Ecto neural progenitor cell (in vitro differentiated cells): Measurements from ENCODE around the gene TXNDC9.
"Not testable (repeated sequence)": the region's sequence is repeated elsewhere in the genome, so short reads cannot be mapped to it uniquely, and the experiment has no call there.

Source experiments
- DNase-seq: peaks from one replicate; pipeline ENCODE4 v3.0.0-alpha.2; 2018; ENCODE audit warnings: low spot score

Gene TXNDC9, protein sequence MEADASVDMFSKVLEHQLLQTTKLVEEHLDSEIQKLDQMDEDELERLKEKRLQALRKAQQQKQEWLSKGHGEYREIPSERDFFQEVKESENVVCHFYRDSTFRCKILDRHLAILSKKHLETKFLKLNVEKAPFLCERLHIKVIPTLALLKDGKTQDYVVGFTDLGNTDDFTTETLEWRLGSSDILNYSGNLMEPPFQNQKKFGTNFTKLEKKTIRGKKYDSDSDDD

DNA sequence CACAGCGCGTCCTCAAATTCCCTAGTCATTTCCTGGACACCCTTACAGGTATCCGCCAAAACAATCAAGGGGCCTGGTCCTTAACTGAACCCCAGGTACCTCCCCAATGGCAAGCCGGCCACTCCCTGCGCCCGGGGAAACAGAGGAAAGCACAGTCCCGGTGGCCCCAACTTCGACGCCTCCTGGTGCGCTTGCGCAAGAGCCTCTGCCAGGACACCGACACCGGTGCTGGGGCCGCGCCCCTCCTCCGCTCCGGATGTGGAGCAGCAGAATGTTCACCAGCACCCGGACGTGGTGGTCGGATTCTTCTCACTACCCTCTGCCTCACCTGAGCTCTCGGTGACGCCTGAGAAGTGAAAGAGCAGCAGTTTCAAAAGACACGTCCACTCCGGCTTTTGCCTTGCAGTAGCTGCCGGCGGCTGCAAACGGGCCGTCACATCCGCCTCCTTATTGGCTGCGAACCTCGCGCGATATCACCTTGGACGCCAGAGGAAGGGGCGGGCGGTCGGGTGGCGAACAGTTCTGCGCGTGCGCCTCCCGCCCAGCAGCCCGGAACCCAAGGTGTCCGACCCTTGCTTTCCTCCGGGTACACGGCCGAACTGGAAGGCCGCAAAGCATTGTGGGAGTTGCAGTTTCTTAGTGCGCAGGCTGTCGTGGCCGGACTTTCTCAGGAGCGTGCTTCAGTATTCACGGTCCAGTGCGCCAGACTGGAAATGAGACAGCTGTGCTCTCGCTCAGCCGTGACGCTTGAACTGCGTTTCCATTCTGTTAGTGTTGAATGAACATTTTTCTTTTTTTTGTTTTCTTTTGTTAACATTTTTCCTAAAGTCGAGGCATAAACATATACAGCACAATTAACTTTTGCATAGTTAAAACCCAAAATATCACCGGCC lies at the start of gene TXNDC9:
Gene TXNDC9, minus strand, starts transcription at position 423 of the 893 bp plus-strand sequence. CDS start 3,123 bp downstream, outside the sequence.
- peak; percentile 98 for DNase-seq

DNA sequence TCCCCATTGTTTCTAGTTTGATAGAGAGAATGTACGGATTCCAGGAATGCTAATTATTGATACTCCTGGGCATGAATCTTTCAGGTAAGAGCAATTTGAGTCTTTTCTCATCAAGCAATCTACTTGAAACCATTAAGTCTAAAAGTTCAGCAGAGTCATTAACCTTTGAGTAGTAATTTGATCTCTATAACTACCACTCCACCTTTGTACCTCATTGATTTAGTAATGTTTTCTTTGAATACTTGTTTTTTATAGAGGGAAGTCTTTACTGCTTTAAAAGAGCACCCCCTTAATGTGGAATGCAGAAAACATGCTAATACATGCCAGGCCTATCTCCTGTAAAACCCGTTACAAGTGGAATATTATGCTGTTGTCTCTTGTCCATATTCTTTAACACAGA lies 46.0 kb upstream of the TXNDC9 start:
- no peak for DNase-seq

DNA sequence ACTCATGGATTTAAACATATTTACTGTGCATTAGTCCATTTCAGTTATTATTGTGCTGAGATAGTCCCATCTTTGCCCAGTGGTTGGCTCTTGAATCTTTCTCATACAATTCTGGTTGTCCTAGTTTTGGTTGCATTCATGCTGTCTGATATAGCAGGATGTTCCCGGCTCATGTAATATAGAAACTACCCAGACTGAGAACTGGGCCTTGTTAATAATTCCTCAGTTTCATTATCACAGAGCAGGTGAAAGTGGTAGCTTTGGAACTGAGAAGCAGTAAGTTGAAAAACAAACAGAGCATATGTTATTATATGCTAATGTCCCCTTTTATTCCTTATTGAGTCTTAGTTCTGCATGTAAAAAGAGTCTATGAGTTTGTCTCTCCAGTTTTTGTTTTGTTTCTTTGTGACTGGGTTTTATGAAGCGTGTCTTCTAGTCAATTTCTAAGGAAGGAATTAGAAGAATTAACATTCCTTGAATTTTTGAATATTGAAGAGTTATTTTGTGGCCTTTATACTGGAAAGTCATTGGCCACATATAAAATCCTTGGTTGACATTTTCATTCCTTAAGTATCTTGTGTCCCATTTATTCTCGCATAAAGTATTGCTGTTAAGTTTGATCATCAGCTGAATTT lies 44.4 kb upstream of the TXNDC9 start:
- no peak for DNase-seq

DNA sequence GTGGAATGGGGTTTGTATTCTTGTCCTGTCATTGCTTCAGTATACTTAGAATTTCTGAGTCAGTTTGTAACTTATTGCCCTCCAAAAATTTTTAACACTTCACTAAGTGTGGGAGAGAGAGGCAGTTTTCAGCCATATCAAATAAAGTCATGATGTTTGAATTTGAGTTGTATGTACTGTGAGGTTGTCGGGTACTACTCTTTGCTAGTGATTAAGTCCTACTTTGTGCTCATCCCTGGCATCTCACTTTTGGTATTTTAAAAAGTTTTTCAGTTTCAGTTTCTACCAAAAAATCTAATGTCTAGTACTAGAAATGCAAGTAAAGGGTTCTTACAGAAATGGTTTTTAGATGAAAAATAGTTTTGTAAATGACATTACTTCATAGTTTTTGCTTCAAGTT lies 41.7 kb upstream of the TXNDC9 start:
- no peak for DNase-seq

DNA sequence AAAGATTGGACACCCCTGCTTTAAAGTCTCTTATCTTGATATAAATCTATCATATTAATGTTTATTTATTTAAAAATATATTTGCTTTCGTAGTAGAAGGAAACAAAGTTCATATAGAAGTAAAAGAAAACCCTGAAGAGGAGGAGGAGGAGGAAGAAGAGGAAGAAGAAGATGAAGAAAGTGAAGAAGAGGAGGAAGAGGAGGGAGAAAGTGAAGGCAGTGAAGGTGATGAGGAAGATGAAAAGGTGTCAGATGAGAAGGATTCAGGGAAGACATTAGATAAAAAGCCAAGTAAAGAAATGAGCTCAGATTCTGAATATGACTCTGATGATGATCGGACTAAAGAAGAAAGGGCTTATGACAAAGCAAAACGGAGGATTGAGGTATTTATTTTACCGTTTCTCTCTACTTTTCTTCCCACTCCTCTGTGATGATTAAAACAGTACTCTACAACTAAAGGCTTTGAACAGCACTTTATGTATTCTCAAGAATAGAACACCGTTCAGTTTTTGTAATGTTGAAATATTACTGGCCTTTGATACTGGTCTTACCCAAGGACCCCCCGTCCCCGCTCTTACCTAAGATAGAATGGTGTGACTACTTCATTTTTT lies 40.2 kb upstream of the TXNDC9 start:
- DNase-seq, result no peak

DNA sequence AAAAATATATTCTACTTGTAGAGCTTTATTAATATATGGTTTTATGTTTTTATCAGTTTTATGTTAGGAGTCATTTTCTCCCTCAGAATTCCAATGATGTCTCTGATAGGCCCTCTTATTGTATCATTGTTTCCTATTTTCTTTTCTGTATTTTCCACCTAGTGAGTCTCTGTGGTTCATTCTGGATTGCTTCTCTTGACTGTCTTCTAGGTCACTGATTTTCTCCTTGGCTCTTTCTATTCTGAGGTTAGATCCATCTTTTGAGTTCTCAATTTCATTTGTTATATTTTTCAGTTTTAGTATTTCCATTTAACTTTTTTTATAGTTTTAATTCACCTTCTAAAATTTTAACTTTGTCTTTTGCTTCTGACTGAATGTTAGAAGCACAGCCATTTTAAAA lies 38.6 kb upstream of the TXNDC9 start:
- DNase-seq, result no peak

DNA sequence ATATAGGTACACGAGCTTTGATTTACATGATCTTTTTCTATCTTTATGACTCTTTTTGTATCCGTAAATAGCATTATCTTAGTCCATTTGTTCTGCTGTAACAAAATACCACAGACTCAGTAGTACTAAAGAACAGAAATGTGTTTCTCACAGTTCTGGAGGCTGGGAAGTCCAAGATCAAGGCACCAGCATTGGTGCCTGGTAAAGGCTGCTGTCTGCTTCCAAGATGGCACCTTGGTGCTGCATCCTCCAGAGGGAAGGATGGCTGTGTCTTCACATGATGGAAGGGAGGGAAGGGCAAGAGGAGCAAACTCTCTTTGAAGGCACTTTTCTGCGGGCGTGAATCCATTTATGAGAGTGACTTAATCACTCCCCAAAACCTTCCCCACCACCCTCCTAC lies 37.0 kb upstream of the TXNDC9 start:
- DNase-seq, result no peak

DNA sequence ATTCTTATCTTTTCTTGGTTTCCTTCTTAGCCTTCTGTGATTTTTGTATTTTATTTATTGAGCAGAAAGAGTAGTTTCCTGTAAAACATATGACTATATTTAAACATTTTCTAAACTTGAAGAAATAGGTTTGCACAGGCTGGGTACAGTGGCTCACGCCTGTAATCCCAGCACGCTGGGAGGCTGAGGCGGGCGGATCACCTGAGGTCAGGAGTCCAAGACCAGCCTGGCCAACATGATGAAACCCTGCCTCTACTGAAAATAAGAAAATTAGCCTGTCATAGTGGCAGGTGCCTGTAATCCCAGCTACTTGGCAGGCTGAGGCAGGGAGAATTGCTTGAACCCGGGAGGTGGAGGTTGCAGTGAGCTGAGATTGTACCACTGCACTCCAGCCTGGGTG lies 32.7 kb upstream of the TXNDC9 start:
- DNase-seq, result not testable (repeated sequence)

DNA sequence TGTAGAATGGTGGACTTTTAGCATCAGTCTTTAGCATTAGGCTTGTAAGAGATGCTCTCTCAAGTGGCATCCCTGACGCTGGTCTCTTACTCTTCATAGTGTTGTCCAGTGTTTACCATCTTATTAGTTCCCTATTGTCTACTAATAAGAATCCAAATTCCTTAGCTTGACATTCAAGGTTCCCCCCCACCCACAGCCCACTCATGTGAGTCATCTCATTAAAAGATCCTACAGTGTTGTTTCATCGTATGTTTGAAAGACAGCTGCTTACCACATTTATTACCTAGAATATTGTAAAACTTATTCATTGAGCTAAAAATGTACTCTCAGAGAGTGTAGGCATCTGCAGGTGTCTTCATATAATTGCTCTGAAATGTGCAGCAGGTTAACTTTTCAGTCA lies 29.5 kb upstream of the TXNDC9 start:
- DNase-seq, result no peak

DNA sequence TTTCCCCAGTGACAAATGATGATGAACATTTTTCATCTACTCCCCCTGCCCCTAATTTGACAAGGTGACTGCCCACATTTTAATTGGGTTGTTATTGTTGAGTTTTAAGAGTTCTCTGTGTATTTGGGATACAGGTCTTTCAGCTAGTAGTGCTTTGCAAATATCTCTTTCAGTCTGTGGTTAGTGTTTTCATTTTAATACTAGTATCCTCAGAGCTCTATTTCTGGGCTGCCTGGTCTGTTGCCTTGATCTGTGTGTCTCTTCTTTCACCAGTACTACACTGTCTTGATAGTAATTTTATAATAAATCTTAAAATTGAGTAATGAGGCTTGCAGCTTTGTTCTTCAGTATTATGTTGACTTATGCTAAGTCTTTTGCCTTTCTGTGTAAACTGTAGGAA lies 20.7 kb upstream of the TXNDC9 start:
- no peak for DNase-seq

DNA sequence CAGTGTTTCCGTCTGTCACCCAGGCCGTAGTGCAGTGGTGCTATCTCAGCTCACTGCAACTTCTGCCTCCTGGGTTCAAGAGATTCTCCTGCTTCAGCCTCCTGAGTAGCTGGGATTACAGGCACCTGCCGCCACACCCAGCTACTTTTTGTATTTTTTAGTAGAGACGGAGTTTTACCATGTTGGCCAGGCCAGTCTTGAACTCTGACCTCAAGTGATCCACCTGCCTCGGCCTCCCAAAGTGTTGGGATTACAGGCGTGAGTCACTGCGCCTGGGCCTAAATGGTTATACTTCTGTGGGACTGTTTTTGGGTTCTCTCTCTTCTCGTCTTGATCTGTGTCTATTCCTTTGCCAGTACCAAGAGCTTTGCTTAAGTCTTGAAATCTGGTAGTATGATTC lies 18.7 kb upstream of the TXNDC9 start:
- not testable (repeated sequence) for DNase-seq

DNA sequence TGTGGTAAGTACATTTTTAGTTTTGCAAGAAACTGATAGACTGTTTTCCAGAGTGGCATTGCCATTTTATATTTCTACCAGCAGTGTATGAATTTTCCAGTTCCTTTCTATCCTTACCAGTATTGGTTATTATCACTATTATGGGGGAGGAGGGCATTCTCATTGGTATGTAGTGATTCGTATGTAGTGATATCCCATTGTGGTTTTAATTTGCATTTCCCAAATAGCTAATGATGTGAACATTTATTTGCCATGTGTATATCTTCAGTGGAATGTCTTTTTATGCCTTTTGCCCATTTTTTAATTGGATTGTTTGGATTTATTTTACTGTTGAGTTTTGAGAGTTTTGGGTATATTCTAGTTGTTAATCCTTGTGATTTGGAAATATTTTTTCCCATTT lies 17.9 kb upstream of the TXNDC9 start:
- no peak for DNase-seq

DNA sequence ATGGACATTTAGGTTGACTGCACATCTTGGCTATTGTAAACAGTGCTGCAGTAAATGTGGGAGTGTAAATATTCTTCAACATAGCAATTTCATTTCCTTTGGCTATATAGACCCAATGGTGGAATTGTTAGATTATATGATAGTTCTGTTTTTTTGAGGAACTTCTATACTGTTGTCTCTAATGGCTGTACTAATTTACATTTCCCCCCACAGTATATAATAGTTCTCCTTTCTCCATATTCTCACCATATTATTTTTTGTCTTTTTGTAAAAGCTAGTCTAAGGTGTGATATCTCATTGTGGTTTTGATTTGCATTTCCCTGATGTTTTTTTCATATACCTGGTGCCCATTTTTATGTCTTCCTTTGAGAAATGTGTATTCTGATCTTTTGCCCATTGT lies 14.1 kb upstream of the TXNDC9 start:
- DNase-seq, result no peak

DNA sequence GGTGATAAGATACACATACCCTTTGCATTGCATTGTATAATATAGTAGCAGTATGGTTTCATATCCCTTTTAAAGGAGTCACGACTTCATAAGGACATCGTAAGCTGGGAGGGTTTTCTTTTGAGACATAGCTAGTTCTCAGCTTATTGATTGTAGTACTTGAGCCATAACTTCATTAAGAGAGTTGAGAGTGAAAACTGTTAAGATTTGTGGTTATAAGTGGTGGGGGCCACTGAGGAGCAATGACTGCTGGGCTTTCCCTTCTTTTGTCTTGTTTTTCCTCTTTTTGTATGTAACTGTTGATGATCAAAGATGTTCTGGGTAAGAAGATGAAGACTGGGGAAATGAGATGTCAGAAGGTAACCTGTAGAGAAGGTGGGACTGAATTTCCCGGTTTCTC lies 12.0 kb upstream of the TXNDC9 start:
- DNase-seq, result no peak

DNA sequence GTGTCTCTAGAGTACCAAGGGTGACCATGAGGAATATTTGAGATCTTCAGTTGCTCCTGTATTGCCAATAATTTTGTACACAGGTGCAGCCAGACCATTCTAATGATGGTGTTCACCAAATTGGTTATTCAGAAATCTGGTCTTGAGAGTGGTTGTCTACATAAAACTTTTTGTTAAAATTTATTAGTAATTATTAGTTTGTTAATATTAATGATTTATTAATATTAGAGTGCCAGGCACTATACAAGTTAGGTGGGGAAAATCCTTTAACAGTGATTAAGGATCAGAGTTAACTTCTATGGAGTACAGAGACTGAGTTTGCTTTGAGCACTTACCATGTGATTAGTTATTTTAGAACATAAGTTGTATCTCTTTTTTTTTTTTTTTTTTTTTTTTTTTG lies 10.1 kb upstream of the TXNDC9 start:
- no peak for DNase-seq

DNA sequence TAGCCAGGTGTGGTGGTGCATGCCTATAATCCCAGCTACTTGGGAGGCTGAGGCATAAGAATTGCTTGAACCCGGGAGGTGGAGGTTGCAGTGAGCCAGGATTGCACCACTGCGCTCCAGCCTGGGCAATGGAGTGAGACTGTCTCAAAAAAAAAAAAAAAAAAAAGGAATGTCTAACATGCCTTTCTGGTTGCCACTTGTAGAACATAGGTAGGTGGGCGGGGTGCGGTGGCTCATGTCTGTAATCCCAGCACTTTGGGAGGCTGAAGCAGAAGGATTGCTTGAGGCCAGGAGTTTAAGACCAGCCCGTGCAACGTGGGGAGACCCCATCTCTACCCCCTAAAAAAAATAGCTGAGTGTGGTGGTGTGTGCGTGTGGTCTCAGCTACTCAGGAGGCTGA lies 9.3 kb upstream of the TXNDC9 start:
- DNase-seq, result not testable (repeated sequence)

DNA sequence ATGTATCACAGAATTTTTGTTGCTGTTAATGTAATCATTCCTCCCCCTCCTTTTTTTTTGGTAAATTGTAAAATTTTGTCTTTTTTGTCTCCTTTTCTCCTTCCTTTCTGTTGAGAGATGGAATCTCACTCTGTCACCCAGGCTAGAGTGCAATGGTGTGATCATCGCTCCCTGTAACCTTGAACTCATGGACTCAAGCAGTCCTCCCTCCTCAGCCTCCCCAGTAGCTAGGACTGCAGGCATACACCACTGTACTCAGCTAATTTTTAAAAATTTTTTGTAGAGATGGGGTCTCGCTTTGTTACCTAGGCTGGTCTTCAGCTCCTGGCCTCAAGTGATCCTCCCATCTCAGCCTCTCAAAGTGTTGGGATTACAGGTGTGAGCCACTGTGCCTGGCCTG lies 6.4 kb upstream of the TXNDC9 start:
- no peak for DNase-seq

DNA sequence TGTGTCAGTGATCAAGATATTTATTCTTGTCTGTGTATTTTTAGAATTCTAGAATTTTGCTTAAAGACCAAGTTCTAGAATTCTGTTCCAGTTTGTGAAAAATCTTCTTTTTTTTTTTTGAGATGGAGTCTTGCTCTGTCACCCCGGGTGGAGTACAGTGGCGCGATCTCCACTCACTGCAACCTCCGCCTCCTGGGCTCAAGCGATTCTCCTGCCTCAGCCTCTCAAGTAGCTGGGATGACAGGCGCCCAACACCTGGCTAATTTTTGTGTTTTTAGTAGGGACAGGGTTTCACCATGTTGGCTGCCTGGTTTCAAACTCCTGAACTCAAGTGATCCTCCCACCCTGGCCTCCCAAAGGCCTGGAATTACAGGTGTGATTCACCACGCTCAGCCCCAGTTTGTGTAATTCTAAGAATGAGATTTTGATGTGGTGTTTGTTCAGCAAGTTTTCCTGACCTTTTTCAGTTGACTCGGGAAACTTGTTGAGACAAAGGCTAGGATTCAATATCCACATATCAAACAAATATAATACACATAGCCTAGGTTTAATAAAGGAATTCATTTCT lies 4.6 kb upstream of the TXNDC9 start:
- no peak for DNase-seq

DNA sequence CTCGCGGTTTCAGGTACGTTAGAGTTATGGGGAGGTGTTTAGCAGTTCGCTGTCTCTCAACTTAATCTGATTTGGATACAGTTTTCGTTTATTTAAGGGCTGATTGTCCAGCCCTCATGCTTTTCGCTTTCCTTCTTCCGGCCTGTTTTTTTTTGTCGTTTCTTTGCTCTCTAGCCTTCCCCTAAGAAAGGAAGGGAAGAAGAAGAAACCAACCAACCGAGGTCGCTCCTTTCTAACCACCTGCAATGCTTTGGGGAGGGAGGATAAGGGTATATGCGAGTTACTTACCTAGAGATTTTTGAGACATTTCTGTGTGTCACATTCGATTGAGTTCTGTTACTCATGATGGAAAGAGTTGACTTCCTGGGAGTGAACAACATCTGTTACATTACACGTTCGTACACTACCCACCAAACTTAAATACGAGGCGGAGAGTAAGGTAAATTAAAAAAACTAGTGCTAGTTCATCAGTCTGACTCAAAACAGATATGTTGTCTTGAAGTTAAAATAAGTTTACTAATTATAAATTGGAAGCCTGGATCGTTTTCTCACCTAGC lies 2.0 kb upstream of the TXNDC9 start:
- DNase-seq, result no peak

DNA sequence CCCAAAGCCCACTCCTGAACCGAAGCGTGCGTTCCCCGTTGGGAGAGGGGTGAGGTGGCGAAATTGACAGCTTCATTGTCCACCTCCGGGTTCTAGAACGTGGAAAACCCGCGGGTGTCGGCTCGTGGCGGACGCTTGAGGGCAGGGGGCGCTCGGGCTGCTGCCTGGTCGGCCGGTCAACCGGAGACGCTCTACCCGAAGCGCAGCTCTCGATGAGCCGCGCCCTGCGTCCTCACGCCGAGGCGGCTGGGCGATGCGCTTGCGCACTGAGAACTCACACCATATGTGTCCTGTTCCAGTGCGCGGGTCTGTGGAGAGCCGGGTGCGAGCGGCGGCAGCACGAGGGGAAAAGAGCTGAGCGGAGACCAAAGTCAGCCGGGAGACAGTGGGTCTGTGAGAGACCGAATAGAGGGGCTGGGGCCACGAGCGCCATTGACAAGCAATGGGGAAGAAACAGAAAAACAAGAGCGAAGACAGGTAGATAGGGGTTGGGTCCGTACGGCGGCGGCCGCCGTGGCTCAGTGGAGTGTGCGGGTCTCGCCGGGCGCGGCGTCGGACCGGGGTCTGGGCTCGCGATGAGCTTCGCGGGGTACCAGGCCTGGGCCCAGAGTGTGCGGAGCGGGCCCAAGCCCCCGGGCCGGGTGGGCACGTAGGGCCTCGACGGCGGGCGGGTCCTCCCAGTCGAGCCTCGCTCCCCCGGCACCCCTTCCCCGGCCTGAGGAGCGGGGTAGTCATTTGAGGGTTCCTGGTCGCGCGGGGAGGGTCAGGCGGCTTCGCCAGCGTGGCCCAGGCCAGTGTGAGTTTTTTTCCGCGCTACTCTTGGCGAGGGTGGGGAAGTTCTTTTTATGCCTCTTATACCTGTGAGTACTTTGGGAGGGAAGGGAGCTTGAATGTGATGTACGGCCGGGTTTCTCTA lies 1.2 kb upstream of the TXNDC9 start, which contains the start of gene EIF5B:
Gene EIF5B, plus strand, starts transcription at position 277 of the 916 bp plus-strand sequence. Its CDS starts 166 bp downstream, at position 443.
- DNase-seq, result peak; percentile 96

DNA sequence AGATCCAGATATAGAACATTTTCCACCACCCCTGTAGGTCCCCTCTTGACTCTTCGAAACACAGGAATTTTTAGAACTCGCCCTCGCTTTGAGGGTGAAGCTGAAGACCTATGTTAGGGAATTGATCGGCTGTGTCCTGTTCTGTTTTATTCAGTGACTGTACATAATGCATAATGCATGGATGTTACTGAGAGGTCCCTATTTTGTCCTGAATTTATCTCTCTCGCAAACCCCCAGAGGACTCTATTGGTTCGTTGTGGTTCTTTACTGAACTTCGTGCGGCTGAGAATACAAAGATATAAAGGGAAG lies 625 bp upstream of the TXNDC9 start:
- no peak for DNase-seq
